HepG2 (cell line): ENCODE measurements around the gene FKBP10. TPM values are rescaled to one million over a fixed set of nuclear protein-coding genes. Genes with fewer than 3 reads are reported as not detected.

Experiments
- ATF2 ChIP-seq: sonication (generic); formaldehyde crosslinking; IDR thresholded peaks from 2 replicates; pipeline ENCODE4 v1.4.0; 2020; ENCODE audit warnings: missing genetic modification reagents
- BRCA1 ChIP-seq: sonication (generic); formaldehyde crosslinking; IDR thresholded peaks from 2 replicates; pipeline ENCODE4 v1.4.0; 2020; ENCODE audit warnings: missing genetic modification reagents
- CC2D1A ChIP-seq: sonication (generic); formaldehyde crosslinking; IDR thresholded peaks from 2 replicates; pipeline ENCODE4 v1.8.1; 2023; ENCODE audit warnings: mild to moderate bottlenecking, missing genetic modification reagents
- GPN1 ChIP-seq: sonication (generic); formaldehyde crosslinking; IDR thresholded peaks from 2 replicates; pipeline ENCODE4 v1.5.1; 2020; ENCODE audit warnings: missing genetic modification reagents, borderline replicate concordance
- HIC2 ChIP-seq: sonication (generic); formaldehyde crosslinking; IDR thresholded peaks from 2 replicates; pipeline ENCODE4 v1.9.0; 2022; ENCODE audit warnings: low read depth, missing genetic modification reagents
- KDM6A ChIP-seq: IDR thresholded peaks from 2 replicates; pipeline ENCODE4 v1.6.1; 2016; ENCODE audit warnings: low read depth
- POLR2AphosphoS2 ChIP-seq: IDR thresholded peaks from 2 replicates; pipeline ENCODE4 v1.6.1; 2011; ENCODE audit warnings: low read depth, low read length, improper control_type of control experiment
- SRSF9 ChIP-seq: fragments of 200-400 bp; formaldehyde crosslinking; IDR thresholded peaks from 2 replicates; pipeline ENCODE4 v1.6.1; 2018; ENCODE audit warnings: borderline replicate concordance, mild to moderate bottlenecking, low read depth, low read length; ENCODE audit not compliant: insufficient read depth, poor library complexity, severe bottlenecking
- TBX2 ChIP-seq: sonication (generic); formaldehyde crosslinking; IDR thresholded peaks from 2 replicates; pipeline ENCODE4 v1.5.0; 2020; ENCODE audit warnings: missing genetic modification reagents, mild to moderate bottlenecking, borderline replicate concordance
- TCF7 ChIP-seq: sonication (generic); IDR thresholded peaks from 2 replicates; pipeline ENCODE4 v1.6.1; 2016; ENCODE audit warnings: antibody characterized with exemption, low read depth
- ZBTB2 ChIP-seq: sonication (generic); formaldehyde crosslinking; IDR thresholded peaks from 2 replicates; pipeline ENCODE4 v1.8.0; 2022; ENCODE audit warnings: low read depth, missing genetic modification reagents
- ZBTB38 ChIP-seq: sonication (generic); formaldehyde crosslinking; IDR thresholded peaks from 2 replicates; pipeline ENCODE4 v1.5.1; 2020; ENCODE audit warnings: mild to moderate bottlenecking, missing genetic modification reagents
- ZFP91 ChIP-seq: sonication (generic); formaldehyde crosslinking; IDR thresholded peaks from 2 replicates; pipeline ENCODE4 v1.9.0; 2022; ENCODE audit warnings: missing genetic modification reagents, mild to moderate bottlenecking, borderline replicate concordance
- ZNF761 ChIP-seq: sonication (generic); formaldehyde crosslinking; conservative IDR thresholded peaks from 2 replicates; pipeline ENCODE4 v1.4.0; 2020; ENCODE audit warnings: mild to moderate bottlenecking, missing genetic modification reagents
- polyA plus RNA-seq, 8 experiments: library from polyadenylated mRNA; depleted of rRNA in 3 of 8; stranded (reverse) in 7 of 8; unstranded in 1 of 8; fragments of >200 nt; fragmentation: Illumina TruSeq in 4 of 8; extraction: Trizol in 4 of 8; gene quantifications; 2 replicates each; pipeline versions ENCODE4 v1.2.1 to v1.2.3, GENCODE V29; 2011 to 2016; ENCODE audit warnings: low read depth in 4 of 8, missing spikeins in 1 of 8, mixed read lengths in 1 of 8; ENCODE audit not compliant: insufficient read depth in 1 of 8
- total RNA-seq, 5 experiments: library from RNA; depleted of rRNA; stranded (reverse); fragments of >200 nt; fragmentation: Illumina TruSeq; extraction: Trizol; gene quantifications; 2 replicates each; pipeline ENCODE4 v1.2.3, GENCODE V29; 2016; ENCODE audit warnings: low read depth in 1 of 5
- TF ChIP-seq, protein P1 (sequence below): IDR thresholded peaks from 2 replicates; pipeline ENCODE4 v1.6.1; 2016; ENCODE audit warnings: low read depth, borderline replicate concordance
- TF ChIP-seq, protein P2 (sequence below): sonication (generic); formaldehyde crosslinking; IDR thresholded peaks from 2 replicates; pipeline ENCODE4 v1.5.1; 2020; ENCODE audit warnings: mild to moderate bottlenecking, moderate library complexity, missing genetic modification reagents

FKBP10 gene
- total and polyA plus RNA-seq, 2 of the 13 experiments (the other 11 are each of a cell fraction or from before 2014, with no cell fraction given) = 149 to 573 TPM

- TF ChIP-seq BRCA1 (CRISPR knock-in tag) (no peak), ZNF761 (CRISPR knock-in tag) (0 out of 2 replicates have a peak, but pooled peaks have one; percentile 4), ZBTB2 (CRISPR knock-in tag) (no peak), CC2D1A (CRISPR knock-in tag) (no peak), GPN1 (CRISPR knock-in tag) (no peak), SRSF9 (no peak), ZFP91 (peak; percentile 74; the same call in 1 of the 2 replicates), TBX2 (CRISPR knock-in tag) (peak; percentile 59; the same call in 1 of the 2 replicates), POLR2AphosphoS2 (no peak), ATF2 (CRISPR knock-in tag) (0 out of 2 replicates have a peak, but pooled peaks have one; percentile 15), TCF7 (peak; percentile 32; the same call in 1 of the 2 replicates), HIC2 (CRISPR knock-in tag) (peak; percentile 28), ZBTB38 (CRISPR knock-in tag) (no peak; the same call in 1 of the 2 replicates), KDM6A (CRISPR knock-in tag) (no peak)
- TF ChIP-seq, protein P1, sequence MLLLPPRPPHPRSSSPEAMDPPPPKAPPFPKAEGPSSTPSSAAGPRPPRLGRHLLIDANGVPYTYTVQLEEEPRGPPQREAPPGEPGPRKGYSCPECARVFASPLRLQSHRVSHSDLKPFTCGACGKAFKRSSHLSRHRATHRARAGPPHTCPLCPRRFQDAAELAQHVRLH (CRISPR knock-in tag) = 0 out of 2 replicates have a peak, but pooled peaks have one; percentile 11
- TF ChIP-seq, protein P2, sequence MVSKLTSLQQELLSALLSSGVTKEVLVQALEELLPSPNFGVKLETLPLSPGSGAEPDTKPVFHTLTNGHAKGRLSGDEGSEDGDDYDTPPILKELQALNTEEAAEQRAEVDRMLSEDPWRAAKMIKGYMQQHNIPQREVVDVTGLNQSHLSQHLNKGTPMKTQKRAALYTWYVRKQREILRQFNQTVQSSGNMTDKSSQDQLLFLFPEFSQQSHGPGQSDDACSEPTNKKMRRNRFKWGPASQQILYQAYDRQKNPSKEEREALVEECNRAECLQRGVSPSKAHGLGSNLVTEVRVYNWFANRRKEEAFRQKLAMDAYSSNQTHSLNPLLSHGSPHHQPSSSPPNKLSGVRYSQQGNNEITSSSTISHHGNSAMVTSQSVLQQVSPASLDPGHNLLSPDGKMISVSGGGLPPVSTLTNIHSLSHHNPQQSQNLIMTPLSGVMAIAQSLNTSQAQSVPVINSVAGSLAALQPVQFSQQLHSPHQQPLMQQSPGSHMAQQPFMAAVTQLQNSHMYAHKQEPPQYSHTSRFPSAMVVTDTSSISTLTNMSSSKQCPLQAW = peak; percentile 95
Observed at GRCh38 chr17:41800601-41801373, 12.0 kb upstream of the FKBP10 start (continued).
